H9 (cell line): Measurements from ENCODE around the gene KLHDC7B. TPM values are rescaled to one million over a fixed set of nuclear protein-coding genes. Genes with fewer than 3 reads are reported as not detected.

ENCODE experiments used
- DNase-seq: peaks from one replicate; pipeline ENCODE4 v3.0.0-alpha.2; 2017
- H2AFZ ChIP-seq: one replicate; pipeline ENCODE4 v1.6.1; 2013; ENCODE audit warnings: mild to moderate bottlenecking, low read length, control low read depth, moderate library complexity
- H2AK5ac ChIP-seq: 2 replicates; pipeline ENCODE4 v1.6.1; 2013; ENCODE audit warnings: low read length, control low read depth, mixed read lengths; ENCODE audit not compliant: insufficient read length
- H2BK120ac ChIP-seq: one replicate; pipeline ENCODE4 v1.6.1; 2013; ENCODE audit warnings: low read depth, mild to moderate bottlenecking, low read length, control low read depth, inconsistent platforms; ENCODE audit not compliant: poor library complexity, severe bottlenecking
- H2BK12ac ChIP-seq: 2 replicates; pipeline ENCODE4 v1.6.1; 2013; ENCODE audit warnings: low read length, control low read depth, mixed read lengths, low read depth; ENCODE audit not compliant: insufficient read length
- H2BK15ac ChIP-seq: 2 replicates; pipeline ENCODE4 v1.6.1; 2013; ENCODE audit warnings: low read depth, low read length, control low read depth
- H2BK20ac ChIP-seq: one replicate; pipeline ENCODE4 v1.6.1; 2013; ENCODE audit warnings: low read depth, mild to moderate bottlenecking, low read length, control low read depth, inconsistent platforms; ENCODE audit not compliant: poor library complexity, severe bottlenecking
- H2BK5ac ChIP-seq: 2 replicates; pipeline ENCODE4 v1.6.1; 2013; ENCODE audit warnings: low read length, control low read depth, mixed read lengths; ENCODE audit not compliant: insufficient read length
- H3K14ac ChIP-seq: 2 replicates; pipeline ENCODE4 v1.6.1; 2013; ENCODE audit warnings: low read length, control low read depth; ENCODE audit not compliant: insufficient read depth
- H3K18ac ChIP-seq: 2 replicates; pipeline ENCODE4 v1.6.1; 2013; ENCODE audit warnings: low read depth, mild to moderate bottlenecking, mixed read lengths, low read length, control low read depth; ENCODE audit not compliant: insufficient read length
- H3K23ac ChIP-seq: 2 replicates; pipeline ENCODE4 v1.6.1; 2013; ENCODE audit warnings: low read length, control low read depth, mixed read lengths, low read depth; ENCODE audit not compliant: insufficient read length
- H3K23me2 ChIP-seq: 2 replicates; pipeline ENCODE4 v1.6.1; 2013; ENCODE audit warnings: low read depth, mild to moderate bottlenecking, mixed read lengths, low read length, control low read depth; ENCODE audit not compliant: insufficient read length, poor library complexity, severe bottlenecking
- H3K27ac ChIP-seq: 2 replicates; pipeline ENCODE4 v1.5.1; 2013; ENCODE audit warnings: low read length, control low read depth, mixed read lengths, low read depth; ENCODE audit not compliant: insufficient read length
- H3K27me3 ChIP-seq: 2 replicates; pipeline ENCODE4 v1.6.1; 2013; ENCODE audit warnings: low read length, control low read depth, inconsistent platforms; ENCODE audit not compliant: insufficient read depth
- H3K4ac ChIP-seq: 2 replicates; pipeline ENCODE4 v1.6.1; 2013; ENCODE audit warnings: low read depth, mild to moderate bottlenecking, control low read depth, inconsistent platforms, low read length, moderate library complexity
- H3K4me1 ChIP-seq: 2 replicates; pipeline ENCODE4 v1.6.1; 2013; ENCODE audit warnings: low read length, control low read depth, inconsistent platforms; ENCODE audit not compliant: insufficient read depth
- H3K4me2 ChIP-seq: 2 replicates; pipeline ENCODE4 v1.6.1; 2013; ENCODE audit warnings: low read length, control low read depth, mixed read lengths; ENCODE audit not compliant: insufficient read length, insufficient read depth
- H3K56ac ChIP-seq: 2 replicates; pipeline ENCODE4 v1.6.1; 2013; ENCODE audit warnings: low read depth, mild to moderate bottlenecking, mixed read lengths, low read length, control low read depth; ENCODE audit not compliant: insufficient read length
- H3K79me1 ChIP-seq: 2 replicates; pipeline ENCODE4 v1.6.1; 2013; ENCODE audit warnings: low read depth, mild to moderate bottlenecking, moderate library complexity, low read length, control low read depth, inconsistent platforms; ENCODE audit not compliant: insufficient read depth, poor library complexity, severe bottlenecking
- H3K79me2 ChIP-seq: 2 replicates; pipeline ENCODE4 v1.6.1; 2013; ENCODE audit warnings: low read length, control low read depth, inconsistent platforms; ENCODE audit not compliant: insufficient read depth
- H3K9ac ChIP-seq: 2 replicates; pipeline ENCODE4 v1.6.1; 2013; ENCODE audit warnings: low read length, control low read depth, mixed read lengths; ENCODE audit not compliant: insufficient read length; ENCODE audit errors: extremely low read depth
- H3K9me3 ChIP-seq: one replicate; pipeline ENCODE4 v1.6.1; 2013; ENCODE audit warnings: low read depth, low read length, inconsistent platforms; ENCODE audit not compliant: control insufficient read depth
- H3T11ph ChIP-seq: one replicate; pipeline ENCODE4 v1.6.1; 2013; ENCODE audit warnings: mild to moderate bottlenecking, low read length, control low read depth, inconsistent platforms
- H4K20me1 ChIP-seq: one replicate; pipeline ENCODE4 v1.6.1; 2013; ENCODE audit not compliant: control insufficient read depth, insufficient read length, insufficient read depth
- H4K5ac ChIP-seq: 2 replicates; pipeline ENCODE4 v1.6.1; 2013; ENCODE audit warnings: low read depth, mild to moderate bottlenecking, mixed read lengths, low read length, control low read depth; ENCODE audit not compliant: insufficient read length
- H4K8ac ChIP-seq: replicated peaks from 2 replicates; pipeline ENCODE4 v1.6.1; 2013; ENCODE audit warnings: low read length, control low read depth, mixed read lengths, low read depth; ENCODE audit not compliant: insufficient read length
- H4K91ac ChIP-seq: 2 replicates; pipeline ENCODE4 v1.6.1; 2013; ENCODE audit warnings: low read depth, mild to moderate bottlenecking, moderate library complexity, mixed read lengths, low read length, control low read depth; ENCODE audit not compliant: insufficient read length
- H3K27ac Mint-ChIP-seq, 3 experiments: 2 replicates in 2 of 3; 3 replicates in 1 of 3; pipeline ENCODE4 v1.8.0; 2020 to 2021; ENCODE audit warnings: mixed read lengths in 3 of 3, mild to moderate bottlenecking in 1 of 3, moderate library complexity in 1 of 3
- H3K27me3 Mint-ChIP-seq: 2 replicates; pipeline ENCODE4 v1.8.0; 2021; ENCODE audit warnings: low read depth, mild to moderate bottlenecking, moderate library complexity, mixed read lengths
- H3K36me3 Mint-ChIP-seq, 3 experiments: 2 replicates in 2 of 3; 3 replicates in 1 of 3; pipeline ENCODE4 v1.8.0; 2020 to 2021; ENCODE audit warnings: low read depth in 3 of 3, mixed read lengths in 3 of 3; ENCODE audit not compliant: insufficient read depth in 1 of 3
- H3K4me1 Mint-ChIP-seq, 2 experiments: 2 replicates each; pipeline ENCODE4 v1.8.0; 2020; ENCODE audit warnings: mixed read lengths in 2 of 2
- H3K4me3 Mint-ChIP-seq, 2 experiments: 2 replicates in 1 of 2; 3 replicates in 1 of 2; pipeline ENCODE4 v1.8.0; 2020 to 2021; ENCODE audit warnings: mild to moderate bottlenecking in 2 of 2, mixed read lengths in 2 of 2, moderate library complexity in 1 of 2
- H3K9me3 Mint-ChIP-seq, 2 experiments: 2 replicates in 1 of 2; 3 replicates in 1 of 2; pipeline ENCODE4 v1.8.0; 2020; ENCODE audit warnings: mild to moderate bottlenecking in 2 of 2, mixed read lengths in 2 of 2, moderate library complexity in 1 of 2
- WGBS: extraction: QIAGEN DNeasy Blood & Tissue Kit; methylation state at CpG from one replicate; pipeline ENCODE4 v1.1.7; 2013; ENCODE audit warnings: missing lambda C conversion rate, low lambda C conversion rate, mixed read lengths; ENCODE audit not compliant: insufficient read length; ENCODE audit errors: extremely low coverage; 5-methylcytosine and 5-hydroxymethylcytosine counted together
- total RNA-seq: library from RNA; stranded (reverse); gene quantifications from 2 replicates; pipeline ENCODE4 v1.2.1, GENCODE V29; 2021
- TF ChIP-seq, protein P1 (sequence below): fragments of 200-600 bp; sonication (generic); conservative IDR thresholded peaks from 3 replicates; pipeline ENCODE4 v1.8.0; 2021; ENCODE audit warnings: antibody characterized with exemption, mild to moderate bottlenecking

Gene KLHDC7B
- total RNA-seq, 1 experiment from 2014 or later = not detected

GRCh38 chr22:50523806-50524675, 21.7 kb upstream of the KLHDC7B start:
- H4K20me1 ChIP-seq = no peaks in the 10 kb centered on the region
- H2BK15ac ChIP-seq = no peak overlapping the region
- Mint-ChIP-seq H3K4me3 (peak overlapping the region; percentile 82 to 88), H3K4me1 (peaks cover 11 to 15% of the 10 kb centered on the region in 2 experiments), H3K9me3 (no peaks in the 10 kb centered on the region; a peak in 1 of 5 replicates), H3K27me3 (peaks cover 25% of the 10 kb centered on the region), H3K36me3 (peaks cover 7 to 40% (median 30%) of the 10 kb centered on the region in 3 experiments; a peak in 6 of 7 replicates), H3K27ac (peak overlapping the region in 2 of 3 experiments; percentile 49 to 80; a peak in 2 of 7 replicates)
- H3K4ac ChIP-seq = no peak overlapping the region
- no peak overlapping the region for H2BK12ac ChIP-seq
- H3K79me2 ChIP-seq = no peaks in the 10 kb centered on the region
- H3K23ac ChIP-seq = no peak overlapping the region
- H3K56ac ChIP-seq = no peak overlapping the region
- H4K91ac ChIP-seq = no peak overlapping the region
- no peak overlapping the region for H2BK5ac ChIP-seq
- no peak overlapping the region for H3K9ac ChIP-seq
- DNase-seq = no peak
- no peak overlapping the region for H2BK20ac ChIP-seq
- peaks cover 11% of the 10 kb centered on the region; the same call in 1 of the 2 replicates for H3K27me3 ChIP-seq
- TF ChIP-seq, protein P1, sequence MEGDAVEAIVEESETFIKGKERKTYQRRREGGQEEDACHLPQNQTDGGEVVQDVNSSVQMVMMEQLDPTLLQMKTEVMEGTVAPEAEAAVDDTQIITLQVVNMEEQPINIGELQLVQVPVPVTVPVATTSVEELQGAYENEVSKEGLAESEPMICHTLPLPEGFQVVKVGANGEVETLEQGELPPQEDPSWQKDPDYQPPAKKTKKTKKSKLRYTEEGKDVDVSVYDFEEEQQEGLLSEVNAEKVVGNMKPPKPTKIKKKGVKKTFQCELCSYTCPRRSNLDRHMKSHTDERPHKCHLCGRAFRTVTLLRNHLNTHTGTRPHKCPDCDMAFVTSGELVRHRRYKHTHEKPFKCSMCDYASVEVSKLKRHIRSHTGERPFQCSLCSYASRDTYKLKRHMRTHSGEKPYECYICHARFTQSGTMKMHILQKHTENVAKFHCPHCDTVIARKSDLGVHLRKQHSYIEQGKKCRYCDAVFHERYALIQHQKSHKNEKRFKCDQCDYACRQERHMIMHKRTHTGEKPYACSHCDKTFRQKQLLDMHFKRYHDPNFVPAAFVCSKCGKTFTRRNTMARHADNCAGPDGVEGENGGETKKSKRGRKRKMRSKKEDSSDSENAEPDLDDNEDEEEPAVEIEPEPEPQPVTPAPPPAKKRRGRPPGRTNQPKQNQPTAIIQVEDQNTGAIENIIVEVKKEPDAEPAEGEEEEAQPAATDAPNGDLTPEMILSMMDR = no peak
- no peak overlapping the region for H4K5ac ChIP-seq
- H3T11ph ChIP-seq = no peak overlapping the region
- H3K9me3 ChIP-seq = no peaks in the 10 kb centered on the region
- no peak overlapping the region for H3K14ac ChIP-seq
- no peak overlapping the region for H2AFZ ChIP-seq
- H3K18ac ChIP-seq = no peak overlapping the region
- H3K4me2 ChIP-seq = peak overlapping the region; percentile 70
- no peak overlapping the region for H2AK5ac ChIP-seq
- WGBS = no CpG with 5 or more reads among the region's 25 CpGs
- H3K4me1 ChIP-seq = peaks cover 3% of the 10 kb centered on the region; the same call in 1 of the 2 replicates
- H4K8ac ChIP-seq = no peak overlapping the region
- H2BK120ac ChIP-seq = no peak overlapping the region
- no peaks in the 10 kb centered on the region for H3K79me1 ChIP-seq
- no peak overlapping the region for H3K27ac ChIP-seq
- peaks cover 3% of the 10 kb centered on the region for H3K23me2 ChIP-seq
